CD14-positive monocyte (primary cell): ENCODE results near the gene RAB31. TPM values are rescaled to one million over a fixed set of nuclear protein-coding genes. Genes with fewer than 3 reads are reported as not detected.
"Not testable (repeated sequence)": the region's sequence is repeated elsewhere in the genome, so short reads cannot be mapped to it uniquely, and the experiment has no call there.

Source experiments
- DNase-seq, 3 donors: peaks; one replicate each; pipeline ENCODE4 v3.0.0-alpha.2; 2011 to 2022
- H2AFZ ChIP-seq: 2 replicates; pipeline ENCODE4 v1.6.0; 2012; ENCODE audit warnings: mild to moderate bottlenecking, low read depth, low read length, inconsistent platforms; ENCODE audit not compliant: insufficient read depth, poor library complexity, severe bottlenecking
- H3K27ac ChIP-seq, 2 donors: 1 replicate in 1 of 2; 2 replicates in 1 of 2; pipeline ENCODE4 v1.5.1; 2012 to 2013; ENCODE audit warnings: low read length in 2 of 2, control low read depth in 1 of 2, inconsistent platforms in 1 of 2, low read depth in 1 of 2, mild to moderate bottlenecking in 1 of 2
- H3K27me3 ChIP-seq, 2 donors: one replicate each; pipeline versions ENCODE4 v1.6.0 to v1.6.1; 2011 to 2013; ENCODE audit warnings: low read length in 2 of 2; ENCODE audit not compliant: control insufficient read depth in 2 of 2, insufficient read depth in 2 of 2
- H3K36me3 ChIP-seq, 2 donors: replicated peaks in 1 of 2; 1 replicate in 1 of 2; 2 replicates in 1 of 2; pipeline versions ENCODE4 v1.5.1 to v1.6.1; 2012 to 2013; ENCODE audit warnings: low read length in 2 of 2, control low read depth in 1 of 2, inconsistent platforms in 1 of 2, mild to moderate bottlenecking in 1 of 2; ENCODE audit not compliant: insufficient read depth in 2 of 2, control insufficient read depth in 1 of 2
- H3K4me1 ChIP-seq, 2 donors: 1 replicate in 1 of 2; 2 replicates in 1 of 2; pipeline versions ENCODE4 v1.5.1 to v1.6.1; 2012 to 2013; ENCODE audit warnings: low read length in 2 of 2, control low read depth in 1 of 2, inconsistent platforms in 1 of 2, mild to moderate bottlenecking in 1 of 2, moderate library complexity in 1 of 2; ENCODE audit not compliant: insufficient read depth in 2 of 2, control insufficient read depth in 1 of 2
- H3K4me2 ChIP-seq: replicated peaks from 2 replicates; pipeline ENCODE3; 2012; ENCODE audit warnings: low read length, moderate library complexity, mild to moderate bottlenecking; ENCODE audit not compliant: poor library complexity, severe bottlenecking; ENCODE audit errors: extremely low read depth
- H3K4me3 ChIP-seq, 3 experiments: fragments of 200-600 bp in 1 of 3; sonication (generic) in 1 of 3; replicated peaks in 1 of 3; 1 replicate in 2 of 3; 2 replicates in 1 of 3; pipeline ENCODE4 v1.5.1; 2011 to 2013; ENCODE audit warnings: low read length in 3 of 3, mild to moderate bottlenecking in 3 of 3, control low read depth in 2 of 3, low read depth in 2 of 3, inconsistent platforms in 1 of 3, moderate library complexity in 1 of 3
- H3K79me2 ChIP-seq: 2 replicates; pipeline ENCODE4 v1.6.0; 2012; ENCODE audit warnings: mild to moderate bottlenecking, control low read depth, inconsistent platforms, low read length, moderate library complexity; ENCODE audit not compliant: insufficient read depth
- H3K9ac ChIP-seq: 2 replicates; pipeline ENCODE4 v1.6.0; 2017; ENCODE audit warnings: low read length, mild to moderate bottlenecking; ENCODE audit not compliant: insufficient read depth, poor library complexity, severe bottlenecking
- H3K9me3 ChIP-seq, 2 donors: replicated peaks in 1 of 2; 1 replicate in 1 of 2; 2 replicates in 1 of 2; pipeline versions ENCODE4 v1.5.1 to v1.6.1; 2012 to 2013; ENCODE audit warnings: low read length in 2 of 2, control low read depth in 1 of 2; ENCODE audit not compliant: control insufficient read depth in 1 of 2, insufficient read depth in 1 of 2
- H4K20me1 ChIP-seq: 2 replicates; pipeline ENCODE4 v1.6.0; 2012; ENCODE audit warnings: mild to moderate bottlenecking, low read length, control low read depth, moderate library complexity; ENCODE audit not compliant: insufficient read depth
- H3K27ac Mint-ChIP-seq, 7 donors: one replicate each; pipeline ENCODE4 v1.8.0; 2020; ENCODE audit warnings: mild to moderate bottlenecking in 7 of 7, mixed read lengths in 7 of 7, moderate library complexity in 6 of 7, inconsistent platforms in 2 of 7
- H3K27me3 Mint-ChIP-seq, 3 donors: one replicate each; pipeline ENCODE4 v1.8.0; 2021 to 2022; ENCODE audit warnings: low read depth in 3 of 3, mild to moderate bottlenecking in 3 of 3, mixed read lengths in 3 of 3, moderate library complexity in 3 of 3, inconsistent platforms in 1 of 3
- H3K36me3 Mint-ChIP-seq, 2 donors: one replicate each; pipeline ENCODE4 v1.8.0; 2020; ENCODE audit warnings: mixed read lengths in 2 of 2, inconsistent platforms in 1 of 2, mild to moderate bottlenecking in 1 of 2
- H3K4me1 Mint-ChIP-seq: one replicate; pipeline ENCODE4 v1.8.0; 2020; ENCODE audit warnings: mild to moderate bottlenecking, mixed read lengths
- H3K4me3 Mint-ChIP-seq, 2 donors: one replicate each; pipeline ENCODE4 v1.8.0; 2020; ENCODE audit warnings: mild to moderate bottlenecking in 2 of 2, mixed read lengths in 2 of 2, moderate library complexity in 1 of 2
- H3K9me3 Mint-ChIP-seq, 7 donors: one replicate each; pipeline ENCODE4 v1.8.0; 2020 to 2022; ENCODE audit warnings: mixed read lengths in 7 of 7, mild to moderate bottlenecking in 6 of 7, moderate library complexity in 6 of 7, inconsistent platforms in 2 of 7
- WGBS: methylation state at CpG from one replicate; pipeline ENCODE4 v1.1.5; 2013; ENCODE audit warnings: missing lambda C conversion rate; ENCODE audit not compliant: insufficient coverage; 5-methylcytosine and 5-hydroxymethylcytosine counted together
- intact Hi-C, 2 donors: fragments of 100-400 bp; cut with micrococcal nuclease; formaldehyde crosslinking; loops; one replicate each; pipeline versions ENCODE4 v1.15.0 to v1.15.1; 2023
- polyA plus RNA-seq, 3 donors: library from polyadenylated mRNA; depleted of rRNA in 1 of 3; unstranded in 2 of 3; stranded (reverse) in 1 of 3; fragments of 300-500 nt in 2 of 3; fragments of >200 nt in 1 of 3; fragmentation: Illumina TruSeq in 2 of 3; gene quantifications; 1 replicate in 2 of 3; 2 replicates in 1 of 3; pipeline ENCODE4 v1.2.3, GENCODE V29; 2012 to 2021
- TF ChIP-seq, protein P1 (sequence below): fragments of 200-600 bp; IDR thresholded peaks from one replicate; pipeline ENCODE4 v1.8.0; 2022; ENCODE audit warnings: antibody characterized with exemption, mild to moderate bottlenecking

The RAB31 gene
- polyA plus RNA-seq, 3 donors, result 106 to 367 (median 348) TPM

DNA sequence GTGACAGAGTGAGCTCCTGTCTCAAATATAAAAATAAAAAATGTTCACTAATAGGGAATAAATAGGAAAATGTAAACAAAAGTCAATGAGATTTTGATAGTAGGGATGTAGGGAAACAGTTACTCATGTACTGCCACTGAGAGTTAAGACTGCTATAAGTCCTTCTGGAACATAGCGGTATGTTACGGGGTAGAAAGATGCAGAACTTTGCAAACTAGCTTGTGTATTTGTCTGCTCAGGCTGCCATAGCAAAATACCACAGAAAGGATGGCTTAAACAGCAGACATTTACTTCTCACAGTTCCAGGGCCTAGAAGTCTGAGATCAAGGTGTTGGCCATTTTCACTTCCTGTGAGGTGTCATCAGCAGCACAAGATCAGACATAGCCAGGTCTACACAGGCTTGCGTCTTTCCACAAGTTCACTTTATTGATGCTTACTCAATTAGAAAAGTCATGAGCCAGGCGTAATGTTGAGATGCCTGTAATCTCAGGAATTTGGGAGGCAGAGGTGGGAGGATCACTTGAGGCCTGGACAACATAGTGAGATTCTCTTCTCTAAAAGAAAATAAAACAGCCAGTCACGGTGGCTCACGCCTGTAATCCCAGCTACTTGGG lies 186.5 kb downstream of the RAB31 start:
- no peak overlapping the region for H3K27ac ChIP-seq
- intact Hi-C loops, result no loop called here
- no peak overlapping the region for H3K4me3 Mint-ChIP-seq
- H3K36me3 Mint-ChIP-seq, result no peaks in the 10 kb centered on the region
- no peaks in the 10 kb centered on the region for H3K4me1 Mint-ChIP-seq
- H3K27ac Mint-ChIP-seq, result no peak overlapping the region
- peaks cover 0 to 2% (median 0%) of the 10 kb centered on the region in 7 donors for H3K9me3 Mint-ChIP-seq
- H3K27me3 ChIP-seq, result no peaks in the 10 kb centered on the region
- no peaks in the 10 kb centered on the region for H3K4me1 ChIP-seq
- no peaks in the 10 kb centered on the region for H4K20me1 ChIP-seq
- no peak overlapping the region for H3K4me2 ChIP-seq
- no peak overlapping the region for H3K4me3 ChIP-seq
- DNase-seq, result no peak
- no peaks in the 10 kb centered on the region for H3K79me2 ChIP-seq
- no peak overlapping the region for H2AFZ ChIP-seq
- peaks cover 0 to 2% (median 2%) of the 10 kb centered on the region in 3 donors for H3K27me3 Mint-ChIP-seq
- TF ChIP-seq, protein P1, sequence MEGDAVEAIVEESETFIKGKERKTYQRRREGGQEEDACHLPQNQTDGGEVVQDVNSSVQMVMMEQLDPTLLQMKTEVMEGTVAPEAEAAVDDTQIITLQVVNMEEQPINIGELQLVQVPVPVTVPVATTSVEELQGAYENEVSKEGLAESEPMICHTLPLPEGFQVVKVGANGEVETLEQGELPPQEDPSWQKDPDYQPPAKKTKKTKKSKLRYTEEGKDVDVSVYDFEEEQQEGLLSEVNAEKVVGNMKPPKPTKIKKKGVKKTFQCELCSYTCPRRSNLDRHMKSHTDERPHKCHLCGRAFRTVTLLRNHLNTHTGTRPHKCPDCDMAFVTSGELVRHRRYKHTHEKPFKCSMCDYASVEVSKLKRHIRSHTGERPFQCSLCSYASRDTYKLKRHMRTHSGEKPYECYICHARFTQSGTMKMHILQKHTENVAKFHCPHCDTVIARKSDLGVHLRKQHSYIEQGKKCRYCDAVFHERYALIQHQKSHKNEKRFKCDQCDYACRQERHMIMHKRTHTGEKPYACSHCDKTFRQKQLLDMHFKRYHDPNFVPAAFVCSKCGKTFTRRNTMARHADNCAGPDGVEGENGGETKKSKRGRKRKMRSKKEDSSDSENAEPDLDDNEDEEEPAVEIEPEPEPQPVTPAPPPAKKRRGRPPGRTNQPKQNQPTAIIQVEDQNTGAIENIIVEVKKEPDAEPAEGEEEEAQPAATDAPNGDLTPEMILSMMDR, result no peak
- H3K9ac ChIP-seq, result no peak overlapping the region
- H3K9me3 ChIP-seq, result no peaks in the 10 kb centered on the region
- no peaks in the 10 kb centered on the region for H3K36me3 ChIP-seq
- 100% methylated on average over 2 of the region's 6 CpGs for WGBS

GRCh38 chr18:9897129-9897528 lies 189.0 kb downstream of the RAB31 start:
- no peaks in the 10 kb centered on the region for H3K4me1 ChIP-seq
- H3K27me3 Mint-ChIP-seq, result peaks cover 0 to 4% (median 2%) of the 10 kb centered on the region in 3 donors
- 96% methylated on average over 5 of the region's 5 CpGs for WGBS
- H3K4me2 ChIP-seq, result no peak overlapping the region
- no peak overlapping the region for H2AFZ ChIP-seq
- H4K20me1 ChIP-seq, result no peaks in the 10 kb centered on the region
- no peaks in the 10 kb centered on the region for H3K27me3 ChIP-seq
- H3K4me3 ChIP-seq, result no peak overlapping the region
- no peak overlapping the region for H3K4me3 Mint-ChIP-seq
- H3K79me2 ChIP-seq, result no peaks in the 10 kb centered on the region
- no peaks in the 10 kb centered on the region for H3K9me3 ChIP-seq
- DNase-seq, result no peak
- no peaks in the 10 kb centered on the region for H3K36me3 Mint-ChIP-seq
- no peak overlapping the region for H3K9ac ChIP-seq
- no peak overlapping the region for H3K27ac ChIP-seq
- H3K4me1 Mint-ChIP-seq, result no peaks in the 10 kb centered on the region
- no peak overlapping the region for H3K27ac Mint-ChIP-seq
- intact Hi-C loops, result no loop called here
- TF ChIP-seq, protein P1, result no peak
- peaks cover 0 to 2% (median 0%) of the 10 kb centered on the region in 7 donors for H3K9me3 Mint-ChIP-seq
- H3K36me3 ChIP-seq, result no peaks in the 10 kb centered on the region

DNA sequence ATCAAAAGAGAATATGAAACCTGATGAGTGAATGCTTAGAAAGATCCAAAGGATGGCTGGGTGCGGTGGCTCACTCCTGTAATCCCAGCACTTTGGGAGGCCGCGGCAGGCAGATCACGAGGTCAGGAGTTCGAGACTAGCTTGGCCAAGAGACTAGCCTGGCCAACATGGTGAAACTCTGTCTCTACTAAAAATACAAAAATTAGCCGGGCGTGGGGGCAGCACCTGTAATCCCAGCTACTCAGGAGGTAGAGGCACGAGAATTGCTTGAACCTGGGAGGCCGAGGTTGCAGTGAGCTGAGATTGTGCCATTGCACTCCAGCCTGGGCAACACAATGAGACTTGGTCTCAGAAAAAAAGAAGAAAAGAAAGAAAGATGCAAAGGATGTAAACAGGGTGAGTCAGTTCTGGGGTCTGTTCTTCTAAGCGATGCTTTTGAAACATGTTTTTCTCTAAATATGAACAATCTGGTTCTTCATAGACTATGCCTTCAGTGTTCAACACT lies 189.7 kb downstream of the RAB31 start:
- intact Hi-C loops, H3K4me1 ChIP-seq, DNase-seq, H3K36me3 ChIP-seq, H3K4me1 Mint-ChIP-seq, H3K9ac ChIP-seq, H3K4me2 ChIP-seq, H3K27ac Mint-ChIP-seq, H3K4me3 Mint-ChIP-seq, H3K36me3 Mint-ChIP-seq, H3K9me3 Mint-ChIP-seq, H3K79me2 ChIP-seq, H3K9me3 ChIP-seq, H3K27me3 ChIP-seq, H3K27ac ChIP-seq, H2AFZ ChIP-seq, H3K27me3 Mint-ChIP-seq, H4K20me1 ChIP-seq, H3K4me3 ChIP-seq: not testable (repeated sequence)
- 98% methylated on average over 7 of the region's 10 CpGs for WGBS
